PC-3 (cell line): ENCODE results near the gene CETN1. TPM values are rescaled to one million over a fixed set of nuclear protein-coding genes. Genes with fewer than 3 reads are reported as not detected.

ENCODE experiments used
- ATAC-seq: fragments of 200-7000 bp; cut with Tn5 transposase; 2 replicates; pipeline ENCODE4 v1.9.1; 2020; ENCODE audit warnings: mild to moderate bottlenecking, moderate library complexity
- BruUV-seq: library from RNA; stranded (reverse); fragments of 400-500 nt; replicated peaks from 2 replicates; lab custom pipeline; 2021; lab: Mats Ljungman, UMichigan
- CTCF ChIA-PET: fragments of 300-600 bp; sonication (Branson Sonifier 250); formaldehyde crosslinking; loops from one replicate; lab custom pipeline; 2022; ENCODE audit warnings: antibody characterized with exemption; lab: Charles Lee
- POLR2A ChIA-PET: fragments of 300-600 bp; sonication (Branson Sonifier 250); formaldehyde crosslinking; loops from one replicate; lab custom pipeline; 2022; ENCODE audit warnings: antibody characterized with exemption; ENCODE audit not compliant: unreplicated experiment; lab: Charles Lee
- DNase-seq: peaks from one replicate; pipeline ENCODE4 v3.0.0-alpha.2; 2015
- H2AFZ ChIP-seq: fragments of 300-600 bp; sonication (generic); 2 replicates; pipeline ENCODE4 v1.6.0; 2016; ENCODE audit warnings: antibody characterized with exemption, low read length
- H3F3A ChIP-seq: fragments of 300-600 bp; sonication (generic); one replicate; pipeline ENCODE4 v1.6.0; 2017; ENCODE audit warnings: antibody characterized with exemption, low read length, control low read depth, mild to moderate bottlenecking; ENCODE audit not compliant: unreplicated experiment
- H3K27ac ChIP-seq: fragments of 300-600 bp; sonication (generic); 2 replicates; pipeline ENCODE4 v1.5.1; 2016; ENCODE audit warnings: mild to moderate bottlenecking, low read length
- H3K27me3 ChIP-seq: fragments of 300-600 bp; sonication (generic); 2 replicates; pipeline ENCODE4 v1.6.1; 2016; ENCODE audit warnings: low read length, mixed read lengths
- H3K36me3 ChIP-seq: fragments of 300-600 bp; sonication (generic); 2 replicates; pipeline ENCODE4 v1.6.1; 2016; ENCODE audit warnings: low read depth, mixed run types, low read length, mixed read lengths
- H3K4me1 ChIP-seq: fragments of 300-600 bp; sonication (generic); 2 replicates; pipeline ENCODE4 v1.5.1; 2016; ENCODE audit warnings: low read length; ENCODE audit not compliant: insufficient read depth
- H3K4me2 ChIP-seq: fragments of 300-600 bp; sonication (generic); 2 replicates; pipeline ENCODE4 v1.6.0; 2016; ENCODE audit warnings: low read length
- H3K4me3 ChIP-seq: fragments of 300-600 bp; sonication (generic); 2 replicates; pipeline ENCODE4 v1.5.1; 2016; ENCODE audit warnings: mild to moderate bottlenecking, low read length, mixed read lengths
- H3K79me2 ChIP-seq: fragments of 300-600 bp; sonication (generic); 2 replicates; pipeline ENCODE4 v1.6.1; 2017; ENCODE audit warnings: low read length, mixed read lengths
- H3K9ac ChIP-seq: fragments of 300-600 bp; sonication (generic); 2 replicates; pipeline ENCODE4 v1.6.0; 2016; ENCODE audit warnings: mild to moderate bottlenecking, low read length
- H3K9me2 ChIP-seq: fragments of 300-600 bp; sonication (generic); replicated peaks from 2 replicates; pipeline ENCODE4 v1.6.1; 2016; ENCODE audit warnings: mixed run types, low read length, mixed read lengths
- H3K9me3 ChIP-seq: fragments of 300-600 bp; sonication (generic); 2 replicates; pipeline ENCODE4 v1.6.1; 2016; ENCODE audit warnings: low read length, mixed read lengths
- H4K20me1 ChIP-seq: fragments of 300-600 bp; sonication (generic); 2 replicates; pipeline ENCODE4 v1.6.1; 2016; ENCODE audit warnings: low read length, mixed read lengths
- EZH2 ChIP-seq: fragments of 300-600 bp; sonication (generic); IDR thresholded peaks from one replicate; pipeline ENCODE4 v1.6.1; 2017; ENCODE audit warnings: antibody characterized with exemption, mild to moderate bottlenecking, low read length; ENCODE audit not compliant: unreplicated experiment
- EZH2phosphoT487 ChIP-seq: fragments of 300-600 bp; sonication (generic); IDR thresholded peaks from 2 replicates; pipeline ENCODE4 v1.6.1; 2018; ENCODE audit warnings: mild to moderate bottlenecking, antibody characterized with exemption, low read length, borderline replicate concordance
- intact Hi-C: fragments of 100-400 bp; cut with micrococcal nuclease; formaldehyde crosslinking; loops from 2 replicates; pipeline ENCODE4 v1.9.0; 2023
- total RNA-seq: library from RNA; depleted of rRNA; stranded (reverse); fragments of >200 nt; gene quantifications from 2 replicates; pipeline ENCODE4 v1.2.3, GENCODE V29; 2014
- TF ChIP-seq, protein P1 (sequence below): fragments of 300-600 bp; sonication (generic); conservative IDR thresholded peaks from 2 replicates; pipeline ENCODE4 v1.5.1; 2017; ENCODE audit warnings: antibody characterized with exemption, low read depth, mild to moderate bottlenecking, low read length

The CETN1 gene
- total RNA-seq, 1 experiment from 2014 or later: not detected

GRCh38 chr18:596288-596881 lies 16.2 kb downstream of the CETN1 start:
- no peaks in the 10 kb centered on the region for H3F3A ChIP-seq
- peak; percentile 76 for ATAC-seq
- no peaks in the 10 kb centered on the region for H3K79me2 ChIP-seq
- H3K9me3 ChIP-seq: no peaks in the 10 kb centered on the region
- no peaks in the 10 kb centered on the region for H4K20me1 ChIP-seq
- H3K36me3 ChIP-seq: no peaks in the 10 kb centered on the region
- no peaks in the 10 kb centered on the region for H3K9me2 ChIP-seq
- peaks cover 60% of the 10 kb centered on the region for H3K27me3 ChIP-seq
- no peak overlapping the region for H3K9ac ChIP-seq
- H3K4me2 ChIP-seq: peak overlapping the region; percentile 76
- TF ChIP-seq, protein P1, sequence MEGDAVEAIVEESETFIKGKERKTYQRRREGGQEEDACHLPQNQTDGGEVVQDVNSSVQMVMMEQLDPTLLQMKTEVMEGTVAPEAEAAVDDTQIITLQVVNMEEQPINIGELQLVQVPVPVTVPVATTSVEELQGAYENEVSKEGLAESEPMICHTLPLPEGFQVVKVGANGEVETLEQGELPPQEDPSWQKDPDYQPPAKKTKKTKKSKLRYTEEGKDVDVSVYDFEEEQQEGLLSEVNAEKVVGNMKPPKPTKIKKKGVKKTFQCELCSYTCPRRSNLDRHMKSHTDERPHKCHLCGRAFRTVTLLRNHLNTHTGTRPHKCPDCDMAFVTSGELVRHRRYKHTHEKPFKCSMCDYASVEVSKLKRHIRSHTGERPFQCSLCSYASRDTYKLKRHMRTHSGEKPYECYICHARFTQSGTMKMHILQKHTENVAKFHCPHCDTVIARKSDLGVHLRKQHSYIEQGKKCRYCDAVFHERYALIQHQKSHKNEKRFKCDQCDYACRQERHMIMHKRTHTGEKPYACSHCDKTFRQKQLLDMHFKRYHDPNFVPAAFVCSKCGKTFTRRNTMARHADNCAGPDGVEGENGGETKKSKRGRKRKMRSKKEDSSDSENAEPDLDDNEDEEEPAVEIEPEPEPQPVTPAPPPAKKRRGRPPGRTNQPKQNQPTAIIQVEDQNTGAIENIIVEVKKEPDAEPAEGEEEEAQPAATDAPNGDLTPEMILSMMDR: no peak
- TF ChIP-seq EZH2 (no peak), EZH2phosphoT487 (no peak)
- H3K4me1 ChIP-seq: peaks cover 10% of the 10 kb centered on the region; the same call in 1 of the 2 replicates
- no peak overlapping the region for H3K27ac ChIP-seq
- peak; percentile 61 for DNase-seq
- intact Hi-C loops: no loop called here
- H2AFZ ChIP-seq: peak overlapping the region; percentile 41
- H3K4me3 ChIP-seq: peak overlapping the region; percentile 47; the same call in 1 of the 2 replicates
- ChIA-PET CTCF (interaction anchor here (0.5 kb wide), 1 partner anchor 243 kb away, joined by 5 read pairs; no protein-coding TSS in a partner anchor), POLR2A (no interaction called here)
- BruUV-seq: no TSS peak

DNA sequence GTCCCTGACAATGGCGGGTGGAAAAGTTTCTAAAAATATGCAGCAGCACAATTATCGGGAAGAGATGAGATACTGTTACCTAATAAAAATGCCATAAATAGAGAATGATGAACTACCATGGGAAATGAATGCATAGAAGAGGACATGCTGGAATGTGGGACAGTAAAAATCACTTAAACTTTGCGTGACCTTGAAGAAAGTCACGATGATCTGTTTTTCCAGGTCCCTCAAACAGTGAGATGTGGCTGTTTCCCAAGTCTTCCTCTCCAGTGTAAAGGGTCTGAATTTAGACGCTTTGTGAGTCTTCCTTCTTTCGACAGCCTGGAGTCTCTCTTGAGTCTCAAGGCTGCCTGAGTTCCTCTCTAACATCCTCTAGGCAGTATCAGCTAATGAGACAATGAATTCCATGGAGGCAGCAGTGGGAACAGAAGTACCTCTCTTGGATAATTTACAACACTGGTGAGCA lies 18.0 kb downstream of the CETN1 start:
- no peaks in the 10 kb centered on the region for H3K79me2 ChIP-seq
- no peaks in the 10 kb centered on the region for H3K36me3 ChIP-seq
- H4K20me1 ChIP-seq: no peaks in the 10 kb centered on the region
- H3K9me2 ChIP-seq: no peaks in the 10 kb centered on the region
- no peak overlapping the region for H3K27ac ChIP-seq
- intact Hi-C loops: no loop called here
- ChIA-PET CTCF (no interaction called here), POLR2A (no interaction called here)
- H3K4me1 ChIP-seq: peaks cover 10% of the 10 kb centered on the region; the same call in 1 of the 2 replicates
- TF ChIP-seq EZH2phosphoT487: no peak
- no peak for TF ChIP-seq EZH2
- TF ChIP-seq, protein P1: no peak
- H3K4me3 ChIP-seq: no peak overlapping the region
- ATAC-seq (no peak), DNase-seq (no peak)
- no peak overlapping the region for H2AFZ ChIP-seq
- no TSS peak for BruUV-seq
- H3K4me2 ChIP-seq: no peak overlapping the region
- H3K9ac ChIP-seq: no peak overlapping the region
- no peaks in the 10 kb centered on the region for H3K9me3 ChIP-seq
- H3K27me3 ChIP-seq: peaks cover 62% of the 10 kb centered on the region
- H3F3A ChIP-seq: no peaks in the 10 kb centered on the region

DNA sequence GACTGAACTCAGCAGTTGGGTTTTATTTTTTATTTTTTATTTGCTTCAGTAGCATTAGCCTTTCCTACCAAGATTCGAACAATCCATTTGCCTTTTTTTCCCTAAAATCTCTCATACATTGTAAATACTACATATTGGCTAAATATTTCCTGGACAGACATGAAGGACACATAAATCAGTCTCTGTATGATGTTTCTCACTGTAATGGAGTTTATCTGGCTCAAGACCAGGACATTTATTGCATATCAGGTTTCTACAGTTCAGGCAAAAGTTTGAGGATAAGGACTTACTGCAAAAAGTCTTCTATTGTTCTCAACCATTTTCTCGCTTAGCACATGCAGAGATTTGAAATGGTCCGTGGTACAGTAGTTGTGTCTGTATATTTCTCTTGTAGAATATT lies 19.9 kb downstream of the CETN1 start:
- DNase-seq (no peak), ATAC-seq (no peak)
- Histone ChIP-seq H3K9me2 (no peaks in the 10 kb centered on the region), H4K20me1 (no peaks in the 10 kb centered on the region), H3K4me2 (no peak overlapping the region), H3K27ac (no peak overlapping the region), H3K9me3 (no peaks in the 10 kb centered on the region), H3K79me2 (no peaks in the 10 kb centered on the region), H3K27me3 (peaks cover 60% of the 10 kb centered on the region), H2AFZ (no peak overlapping the region), H3K9ac (no peak overlapping the region), H3K4me1 (peaks cover 10% of the 10 kb centered on the region; the same call in 1 of the 2 replicates), H3K4me3 (no peak overlapping the region), H3F3A (no peaks in the 10 kb centered on the region), H3K36me3 (no peaks in the 10 kb centered on the region)
- no TSS peak for BruUV-seq
- TF ChIP-seq, protein P1: no peak
- TF ChIP-seq EZH2phosphoT487: no peak
- TF ChIP-seq EZH2: no peak
- ChIA-PET CTCF (no interaction called here), POLR2A (no interaction called here)
- intact Hi-C loops: no loop called here
